Measurements from ENCODE around the gene POLD4.
A peak's percentile ranks its signal among the peaks of the same experiment; 100 is the strongest.

The POLD4 gene

GRCh38 chr11:67314218-67314617 is 39.1 kb downstream of the POLD4 start:
- no peak for DNase-seq (ENCODE audit: low spot score)

- no peak for DNase-seq (ENCODE audit: low spot score)
Measured at GRCh38 chr11:67313125-67313890, 40.0 kb downstream of the POLD4 start.

GRCh38 chr11:67312187-67313021 is 40.9 kb downstream of the POLD4 start:
- DNase-seq (ENCODE audit: low spot score), result peak; percentile 33

GRCh38 chr11:67311556-67312082 is 41.7 kb downstream of the POLD4 start:
- DNase-seq (ENCODE audit: low spot score), result no peak

- no peak for DNase-seq (ENCODE audit: low spot score)
Measured at GRCh38 chr11:67311051-67311555, 42.2 kb downstream of the POLD4 start.

- DNase-seq (ENCODE audit: low spot score), result no peak
Measured at GRCh38 chr11:67310246-67311050, 42.9 kb downstream of the POLD4 start.

- DNase-seq (ENCODE audit: low spot score), result no peak
Measured at GRCh38 chr11:67309661-67310061, 43.7 kb downstream of the POLD4 start.

GRCh38 chr11:67309166-67309565 is 44.2 kb downstream of the POLD4 start:
- DNase-seq (ENCODE audit: low spot score), result no peak

- DNase-seq (ENCODE audit: low spot score), result no peak
Measured at GRCh38 chr11:67308031-67308866, 45.1 kb downstream of the POLD4 start.

- DNase-seq (ENCODE audit: low spot score), result no peak
Measured at GRCh38 chr11:67307545-67308001, 45.8 kb downstream of the POLD4 start.

GRCh38 chr11:67306769-67307544 is 46.4 kb downstream of the POLD4 start:
- DNase-seq (ENCODE audit: low spot score), result no peak

GRCh38 chr11:67304511-67305113 is 48.7 kb downstream of the POLD4 start:
- DNase-seq (ENCODE audit: low spot score), result no peak

GRCh38 chr11:67303835-67304411 is 49.4 kb downstream of the POLD4 start:
- peak; percentile 36 for DNase-seq (ENCODE audit: low spot score)

GRCh38 chr11:67303132-67303834 is 50.1 kb downstream of the POLD4 start, which contains the start of gene SSH3:
Gene SSH3, plus strand, starts transcription at chr11:67303530. Its CDS starts 96 bp downstream, at chr11:67303626.
- DNase-seq (ENCODE audit: low spot score), result peak; percentile 86

GRCh38 chr11:67302571-67303131 is 50.7 kb downstream of the POLD4 start:
- DNase-seq (ENCODE audit: low spot score), result peak; percentile 57

- peak; percentile 81 for DNase-seq (ENCODE audit: low spot score)
Measured at GRCh38 chr11:67301951-67302516, 51.3 kb downstream of the POLD4 start.

GRCh38 chr11:67301313-67301921 is 51.9 kb downstream of the POLD4 start:
- no peak for DNase-seq (ENCODE audit: low spot score)

Data from SW480 (cell line).